Chondrocyte (in vitro differentiated cells): ENCODE measurements around the gene TXNDC9. TPM values are rescaled to one million over a fixed set of nuclear protein-coding genes. Genes with fewer than 3 reads are reported as not detected.

ENCODE experiments used
- DNase-seq: peaks from one replicate; pipeline ENCODE4 v3.0.0; 2021; ENCODE audit warnings: mixed read lengths, low spot score
- H3K27ac Mint-ChIP-seq: one replicate; pipeline ENCODE4 v1.8.0; 2021; ENCODE audit warnings: mild to moderate bottlenecking, moderate library complexity, mixed read lengths; ENCODE audit not compliant: unreplicated experiment
- H3K27me3 Mint-ChIP-seq: 2 replicates; pipeline ENCODE4 v1.8.0; 2021; ENCODE audit warnings: low read depth, mixed read lengths
- H3K36me3 Mint-ChIP-seq: 2 replicates; pipeline ENCODE4 v1.8.0; 2021; ENCODE audit warnings: low read depth, mixed read lengths
- H3K4me1 Mint-ChIP-seq: 2 replicates; pipeline ENCODE4 v1.8.0; 2021; ENCODE audit warnings: low read depth, mild to moderate bottlenecking, mixed read lengths
- H3K4me3 Mint-ChIP-seq: one replicate; pipeline ENCODE4 v1.8.0; 2021; ENCODE audit warnings: mild to moderate bottlenecking, moderate library complexity, mixed read lengths; ENCODE audit not compliant: unreplicated experiment
- H3K9me3 Mint-ChIP-seq: 2 replicates; pipeline ENCODE4 v1.8.0; 2021; ENCODE audit warnings: low read depth, mixed read lengths
- CTCF ChIP-seq: fragments of 200-600 bp; sonication (generic); IDR thresholded peaks from 2 replicates; pipeline ENCODE4 v1.5.0; 2021; ENCODE audit warnings: antibody characterized with exemption, mild to moderate bottlenecking, moderate library complexity
- long read RNA-seq: library from polyadenylated mRNA; stranded (forward); transcript quantifications from one replicate; pipeline ENCODE4 v2.0.0, GENCODE V29; 2021
- total RNA-seq: library from RNA; stranded (reverse); gene quantifications from 3 replicates; pipeline ENCODE4 v1.2.1, GENCODE V29; 2021

The TXNDC9 gene
- 28.4 to 33.0 TPM (median 32.0 TPM) in 3 replicates for total RNA-seq
- long read RNA-seq, transcript TXNDC9-201 (5 exons, 1,637 nt) = major isoform, 61 of 83 reads
- long read RNA-seq, partial matches to known transcripts = 17 of 83 reads
- long read RNA-seq, other reads (novel, unspliced or antisense) = 1 of 83 reads

- DNase-seq = peak; percentile 100
- H3K4me1 Mint-ChIP-seq = peaks cover 40% of the 10 kb centered on the region
- peaks cover 9% of the 10 kb centered on the region for H3K36me3 Mint-ChIP-seq
- no peak within 1 kb of the TSS for H3K4me3 Mint-ChIP-seq
- no peak within 1 kb of the TSS for H3K27ac Mint-ChIP-seq
- H3K9me3 Mint-ChIP-seq = no peaks in the 10 kb centered on the region
- TF ChIP-seq CTCF = no peak
- no peaks in the 10 kb centered on the region for H3K27me3 Mint-ChIP-seq
These were observed at the start of gene TXNDC9 for GRCh38 chr2:99335911-99336803. Gene TXNDC9, minus strand, starts transcription at chr2:99336333. Its CDS starts 3,123 bp downstream, at chr2:99333210.

- Mint-ChIP-seq H3K36me3 (peaks cover 28% of the 10 kb centered on the region), H3K4me3 (no peak overlapping the region), H3K27me3 (no peaks in the 10 kb centered on the region), H3K4me1 (peaks cover 8% of the 10 kb centered on the region), H3K27ac (no peak overlapping the region), H3K9me3 (peaks cover 4% of the 10 kb centered on the region)
- no peak for DNase-seq
- no peak for TF ChIP-seq CTCF
These were observed 46.0 kb upstream of the TXNDC9 start for GRCh38 chr2:99382143-99382542.

- Mint-ChIP-seq H3K9me3 (peaks cover 4% of the 10 kb centered on the region), H3K27ac (no peak overlapping the region), H3K4me3 (no peak overlapping the region), H3K27me3 (no peaks in the 10 kb centered on the region), H3K36me3 (peaks cover 34% of the 10 kb centered on the region), H3K4me1 (peaks cover 6% of the 10 kb centered on the region)
- TF ChIP-seq CTCF = no peak
- no peak for DNase-seq
These were observed 44.4 kb upstream of the TXNDC9 start for GRCh38 chr2:99380376-99381010.

GRCh38 chr2:99377879-99378278 lies 41.7 kb upstream of the TXNDC9 start:
- no peak for DNase-seq
- H3K27ac Mint-ChIP-seq = no peak overlapping the region
- TF ChIP-seq CTCF = no peak
- no peak overlapping the region for H3K4me3 Mint-ChIP-seq
- H3K36me3 Mint-ChIP-seq = peaks cover 41% of the 10 kb centered on the region
- peaks cover 6% of the 10 kb centered on the region for H3K4me1 Mint-ChIP-seq
- H3K9me3 Mint-ChIP-seq = peaks cover 6% of the 10 kb centered on the region
- no peaks in the 10 kb centered on the region for H3K27me3 Mint-ChIP-seq

GRCh38 chr2:99376254-99376864 lies 40.2 kb upstream of the TXNDC9 start:
- peak overlapping the region; percentile 55 for H3K27ac Mint-ChIP-seq
- H3K4me1 Mint-ChIP-seq = peaks cover 6% of the 10 kb centered on the region
- DNase-seq = no peak
- no peak for TF ChIP-seq CTCF
- H3K4me3 Mint-ChIP-seq = no peak overlapping the region
- no peaks in the 10 kb centered on the region for H3K27me3 Mint-ChIP-seq
- H3K36me3 Mint-ChIP-seq = peaks cover 46% of the 10 kb centered on the region
- H3K9me3 Mint-ChIP-seq = peaks cover 6% of the 10 kb centered on the region
